Activated CD8-positive, alpha-beta T cell treated with anti-CD3 and anti-CD28 coated beads, Interleukin-2, amount 10 ng/mL, durations not matched to agents 7 days and 5 days (primary cell): ENCODE data around the gene TJP2. TPM values are rescaled to one million over a fixed set of nuclear protein-coding genes. Genes with fewer than 3 reads are reported as not detected.

Source experiments
- ATAC-seq: fragments of 150-1000 bp; cut with Tn5 transposase; one replicate; pipeline ENCODE4 v1.10.0; 2021; ENCODE audit warnings: moderate library complexity
- CTCF ChIA-PET: fragments of 350-600 bp; sonication (Branson Sonifier 250); formaldehyde crosslinking; loops from one replicate; lab custom pipeline; 2021; ENCODE audit warnings: antibody characterized with exemption; lab: Charles Lee
- POLR2A ChIA-PET: fragments of 350-600 bp; sonication (Branson Sonifier 250); formaldehyde crosslinking; loops from one replicate; lab custom pipeline; 2021; ENCODE audit warnings: antibody characterized with exemption; lab: Charles Lee
- DNase-seq: peaks from one replicate; pipeline ENCODE4 v3.0.0-alpha.2; 2020
- H3K27ac Mint-ChIP-seq: one replicate; pipeline ENCODE4 v1.8.0; 2021; ENCODE audit warnings: mild to moderate bottlenecking, mixed read lengths
- H3K27me3 Mint-ChIP-seq: one replicate; pipeline ENCODE4 v1.8.0; 2021; ENCODE audit warnings: low read depth, mixed read lengths
- H3K36me3 Mint-ChIP-seq: one replicate; pipeline ENCODE4 v1.8.0; 2021; ENCODE audit warnings: low read depth, mixed read lengths
- H3K4me1 Mint-ChIP-seq: one replicate; pipeline ENCODE4 v1.8.0; 2021; ENCODE audit warnings: low read depth, mixed read lengths
- H3K4me3 Mint-ChIP-seq: one replicate; pipeline ENCODE4 v1.8.0; 2021; ENCODE audit warnings: mild to moderate bottlenecking, mixed read lengths
- H3K9me3 Mint-ChIP-seq: one replicate; pipeline ENCODE4 v1.8.0; 2022; ENCODE audit warnings: mixed read lengths; ENCODE audit not compliant: insufficient read depth
- total RNA-seq, 2 experiments: library from RNA; stranded (reverse); gene quantifications; one replicate each; pipeline ENCODE4 v1.2.3, GENCODE V29; 2021

The TJP2 gene
- total RNA-seq, 2 experiments from 2014 or later = 6.2 to 7.0 TPM

DNA sequence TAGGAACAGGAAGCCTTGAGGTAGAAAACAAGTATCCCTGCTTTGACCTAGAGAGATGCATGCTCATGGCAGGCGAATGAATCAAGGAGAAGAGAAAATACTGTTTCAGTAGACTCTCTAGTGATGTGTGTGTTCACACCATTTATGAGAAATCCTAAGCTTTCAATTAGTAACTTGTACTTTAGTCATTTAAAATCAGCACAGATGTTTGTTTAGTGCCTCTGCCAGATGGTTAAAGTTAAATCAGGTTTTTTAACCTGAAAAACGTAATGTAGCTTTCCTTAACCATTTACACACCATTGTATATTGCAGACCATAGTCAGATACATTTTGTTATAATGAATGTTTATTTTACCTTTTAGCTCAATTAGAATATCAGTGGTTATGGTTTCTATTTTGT, 5.0 kb downstream of the TJP2 start:
- H3K27ac Mint-ChIP-seq = no peak overlapping the region
- DNase-seq = no peak
- H3K4me1 Mint-ChIP-seq = peaks cover 39% of the 10 kb centered on the region
- no peaks in the 10 kb centered on the region for H3K9me3 Mint-ChIP-seq
- CTCF ChIA-PET = interaction anchor here (0.6 to 9.4 kb wide), 6 partner anchors 11 to 144 kb away, joined by 3 to 77 read pairs (median 6); partner anchors contain the start of gene FXN
- no peaks in the 10 kb centered on the region for H3K36me3 Mint-ChIP-seq
- H3K4me3 Mint-ChIP-seq = no peak overlapping the region
- ATAC-seq = no peak
- POLR2A ChIA-PET = no interaction called here
- peaks cover 30% of the 10 kb centered on the region for H3K27me3 Mint-ChIP-seq

- Mint-ChIP-seq H3K27ac (no peak overlapping the region), H3K4me1 (peaks cover 29% of the 10 kb centered on the region), H3K27me3 (peaks cover 21% of the 10 kb centered on the region), H3K4me3 (no peak overlapping the region), H3K9me3 (no peaks in the 10 kb centered on the region), H3K36me3 (no peaks in the 10 kb centered on the region)
- CTCF ChIA-PET = interaction anchor here (0.6 to 9.4 kb wide), 5 partner anchors 12 to 145 kb away, joined by 3 to 77 read pairs (median 5); partner anchors contain the start of gene FXN
- POLR2A ChIA-PET = interaction anchor here (1.5 kb wide), 1 partner anchor 11 kb away, joined by 3 read pairs; no protein-coding TSS in a partner anchor
- DNase-seq = no peak
- no peak for ATAC-seq
Measured at GRCh38 chr9:69180200-69180599, 6.1 kb downstream of the TJP2 start.

DNA sequence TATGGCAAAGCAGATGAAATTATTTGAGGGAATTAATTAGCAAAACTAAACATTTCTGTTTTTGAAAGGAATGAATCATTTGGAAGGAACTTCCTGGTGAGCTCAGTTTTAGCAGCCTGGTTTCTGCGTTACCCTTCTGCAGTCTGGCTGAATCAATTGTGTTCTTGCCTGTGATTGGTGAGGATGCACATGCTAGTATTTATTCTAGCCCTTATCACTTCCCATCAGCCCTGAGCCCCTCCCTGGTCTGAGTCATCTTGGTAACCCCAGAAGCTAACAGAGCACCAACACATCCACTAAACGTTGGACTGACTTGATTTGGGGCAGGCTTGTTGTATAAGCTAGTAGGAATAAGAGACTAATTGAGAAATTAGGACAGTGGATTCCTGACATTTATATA, 6.6 kb downstream of the TJP2 start:
- DNase-seq (peak; percentile 44), ATAC-seq (peak; percentile 83)
- no peaks in the 10 kb centered on the region for H3K9me3 Mint-ChIP-seq
- H3K27ac Mint-ChIP-seq = peak overlapping the region; percentile 43
- no peaks in the 10 kb centered on the region for H3K36me3 Mint-ChIP-seq
- peaks cover 25% of the 10 kb centered on the region for H3K4me1 Mint-ChIP-seq
- no peak overlapping the region for H3K4me3 Mint-ChIP-seq
- POLR2A ChIA-PET = interaction anchor here (1.5 kb wide), 1 partner anchor 11 kb away, joined by 3 read pairs; no protein-coding TSS in a partner anchor
- CTCF ChIA-PET = interaction anchor here (0.6 to 9.4 kb wide), 6 partner anchors 11 to 145 kb away, joined by 3 to 77 read pairs (median 4); partner anchors contain the start of gene FXN
- H3K27me3 Mint-ChIP-seq = peaks cover 16% of the 10 kb centered on the region

DNA sequence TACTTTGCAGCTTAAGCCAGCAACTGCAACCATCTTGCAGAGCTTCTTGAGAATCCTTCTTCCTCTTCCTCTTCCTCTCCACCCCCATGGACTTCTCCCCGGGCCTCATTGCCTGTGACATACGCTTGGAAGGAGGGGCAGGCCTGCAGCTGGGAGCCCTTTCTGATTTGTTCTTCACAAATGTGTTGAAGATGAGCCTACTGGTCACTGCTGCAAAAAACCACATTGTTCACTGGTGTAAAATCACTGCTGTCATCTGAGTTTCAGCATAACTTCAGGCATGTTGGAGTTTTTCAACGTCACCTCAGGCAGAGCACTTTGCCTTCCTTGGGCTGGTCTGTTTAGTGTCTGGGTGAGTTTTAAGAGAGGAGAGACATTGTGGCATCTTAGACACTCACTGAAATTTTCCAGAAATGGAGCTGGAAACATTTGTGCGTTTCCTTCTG, 7.9 kb downstream of the TJP2 start:
- no peak overlapping the region for H3K4me3 Mint-ChIP-seq
- CTCF ChIA-PET = interaction anchor here (9.4 kb wide), 1 partner anchor 10 kb away, joined by 77 read pairs; no protein-coding TSS in a partner anchor
- no peaks in the 10 kb centered on the region for H3K9me3 Mint-ChIP-seq
- no peak overlapping the region for H3K27ac Mint-ChIP-seq
- POLR2A ChIA-PET = no interaction called here
- H3K27me3 Mint-ChIP-seq = peaks cover 9% of the 10 kb centered on the region
- ATAC-seq (no peak), DNase-seq (no peak)
- peaks cover 25% of the 10 kb centered on the region for H3K4me1 Mint-ChIP-seq
- H3K36me3 Mint-ChIP-seq = no peaks in the 10 kb centered on the region

GRCh38 chr9:69184266-69184665, 10.2 kb downstream of the TJP2 start:
- ATAC-seq (no peak), DNase-seq (no peak)
- peaks cover 16% of the 10 kb centered on the region for H3K4me1 Mint-ChIP-seq
- H3K36me3 Mint-ChIP-seq = no peaks in the 10 kb centered on the region
- ChIA-PET CTCF (interaction anchor here (1.0 kb wide), 2 partner anchors 9 to 149 kb away, joined by 3 read pairs; partner anchors contain the start of gene FXN), POLR2A (no interaction called here)
- no peak overlapping the region for H3K4me3 Mint-ChIP-seq
- H3K27me3 Mint-ChIP-seq = peaks cover 9% of the 10 kb centered on the region
- H3K27ac Mint-ChIP-seq = no peak overlapping the region
- H3K9me3 Mint-ChIP-seq = no peaks in the 10 kb centered on the region

GRCh38 chr9:69186841-69187611, 12.9 kb downstream of the TJP2 start:
- CTCF ChIA-PET = interaction anchor here (1.0 to 1.3 kb wide), 2 partner anchors 133 to 151 kb away, joined by 3 to 5 read pairs; partner anchors contain the start of gene FXN
- POLR2A ChIA-PET = interaction anchor here (0.5 kb wide), 1 partner anchor 44 kb away, joined by 3 read pairs; no protein-coding TSS in a partner anchor
- peaks cover 8% of the 10 kb centered on the region for H3K4me1 Mint-ChIP-seq
- H3K4me3 Mint-ChIP-seq = no peak overlapping the region
- no peaks in the 10 kb centered on the region for H3K36me3 Mint-ChIP-seq
- H3K27me3 Mint-ChIP-seq = peaks cover 9% of the 10 kb centered on the region
- DNase-seq (no peak), ATAC-seq (no peak)
- H3K27ac Mint-ChIP-seq = no peak overlapping the region
- H3K9me3 Mint-ChIP-seq = no peaks in the 10 kb centered on the region

GRCh38 chr9:69188975-69189374, 14.9 kb downstream of the TJP2 start:
- Mint-ChIP-seq H3K36me3 (no peaks in the 10 kb centered on the region), H3K27me3 (peaks cover 9% of the 10 kb centered on the region), H3K9me3 (no peaks in the 10 kb centered on the region), H3K4me3 (no peak overlapping the region), H3K4me1 (peaks cover 7% of the 10 kb centered on the region), H3K27ac (no peak overlapping the region)
- ChIA-PET POLR2A (no interaction called here), CTCF (no interaction called here)
- DNase-seq (no peak), ATAC-seq (no peak)

DNA sequence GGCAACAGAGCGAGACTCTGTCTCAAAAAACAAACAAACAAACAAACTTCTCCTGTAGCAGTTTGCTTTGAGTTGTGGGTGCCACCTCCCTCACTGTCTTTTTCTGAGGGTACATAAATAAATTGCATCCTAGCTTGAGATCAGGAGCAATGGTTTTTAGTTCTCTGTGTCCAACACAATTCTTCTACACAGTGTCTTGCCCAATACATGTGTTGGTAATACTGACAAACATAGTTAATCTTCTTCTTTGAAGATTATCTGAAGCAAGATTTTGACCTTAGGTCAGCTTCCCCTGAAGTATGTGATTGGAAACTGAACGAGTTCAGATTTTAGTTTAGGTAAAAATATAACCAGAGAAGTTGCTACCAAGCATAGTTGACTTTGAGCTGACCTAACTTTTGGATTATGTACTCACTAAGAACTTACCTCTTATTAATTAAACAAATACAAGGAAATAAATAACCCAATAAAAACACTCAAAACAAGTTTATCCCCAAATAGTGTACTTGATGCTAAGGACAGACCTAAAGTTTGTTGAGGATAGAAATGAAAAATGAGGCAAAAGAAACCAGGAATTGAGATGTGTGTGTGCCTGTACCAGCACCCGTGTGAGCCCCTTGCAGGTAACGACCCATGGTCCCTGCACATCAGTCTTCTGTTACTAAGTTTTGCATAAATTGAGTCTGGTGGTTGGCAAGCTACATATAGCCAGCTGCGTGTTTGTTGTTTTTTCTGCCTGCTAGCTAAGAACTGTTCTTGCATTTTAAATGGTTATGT, 16.2 kb downstream of the TJP2 start:
- CTCF ChIA-PET = interaction anchor here (3.9 to 7.0 kb wide), 2 partner anchors 11 to 137 kb away, joined by 77 to 160 read pairs; no protein-coding TSS in a partner anchor

DNA sequence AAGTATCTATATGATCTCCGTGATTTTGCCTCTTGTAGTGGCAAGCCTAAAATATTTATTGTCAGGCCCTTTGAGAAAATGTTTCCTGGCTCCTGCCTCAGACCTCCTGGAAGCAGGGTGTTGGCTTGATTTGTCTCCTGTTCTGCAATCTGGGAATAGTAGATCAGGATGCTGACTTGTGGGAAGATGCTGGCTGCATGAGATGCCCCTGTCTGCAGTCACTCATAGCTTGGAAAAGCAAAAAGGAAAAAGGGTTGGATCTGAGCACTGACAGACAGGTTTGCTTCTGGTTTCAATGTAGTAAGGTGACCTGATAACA, 16.7 kb downstream of the TJP2 start:
- no peaks in the 10 kb centered on the region for H3K9me3 Mint-ChIP-seq
- H3K4me3 Mint-ChIP-seq = no peak overlapping the region
- ChIA-PET POLR2A (no interaction called here), CTCF (interaction anchor here (3.9 to 7.0 kb wide), 3 partner anchors 12 to 137 kb away, joined by 24 to 160 read pairs (median 77); no protein-coding TSS in a partner anchor)
- no peaks in the 10 kb centered on the region for H3K36me3 Mint-ChIP-seq
- no peak overlapping the region for H3K27ac Mint-ChIP-seq
- peaks cover 7% of the 10 kb centered on the region for H3K4me1 Mint-ChIP-seq
- DNase-seq (no peak), ATAC-seq (no peak)
- peaks cover 9% of the 10 kb centered on the region for H3K27me3 Mint-ChIP-seq

More for the DNA sequence above, 16.2 kb downstream of the TJP2 start:
- POLR2A ChIA-PET = no interaction called here
- Mint-ChIP-seq H3K27me3 (peaks cover 9% of the 10 kb centered on the region), H3K36me3 (no peaks in the 10 kb centered on the region), H3K4me1 (peaks cover 7% of the 10 kb centered on the region), H3K27ac (no peak overlapping the region), H3K9me3 (no peaks in the 10 kb centered on the region), H3K4me3 (no peak overlapping the region)
- ATAC-seq (no peak), DNase-seq (no peak)

- Mint-ChIP-seq H3K27me3 (peaks cover 7% of the 10 kb centered on the region), H3K4me1 (peaks cover 7% of the 10 kb centered on the region), H3K4me3 (no peak overlapping the region), H3K9me3 (no peaks in the 10 kb centered on the region), H3K27ac (no peak overlapping the region), H3K36me3 (no peaks in the 10 kb centered on the region)
- ChIA-PET CTCF (interaction anchor here (2.3 to 7.0 kb wide), 4 partner anchors 12 to 138 kb away, joined by 12 to 160 read pairs (median 50); no protein-coding TSS in a partner anchor), POLR2A (no interaction called here)
- DNase-seq (no peak), ATAC-seq (no peak)
Measured at GRCh38 chr9:69191231-69191630, 17.2 kb downstream of the TJP2 start.

DNA sequence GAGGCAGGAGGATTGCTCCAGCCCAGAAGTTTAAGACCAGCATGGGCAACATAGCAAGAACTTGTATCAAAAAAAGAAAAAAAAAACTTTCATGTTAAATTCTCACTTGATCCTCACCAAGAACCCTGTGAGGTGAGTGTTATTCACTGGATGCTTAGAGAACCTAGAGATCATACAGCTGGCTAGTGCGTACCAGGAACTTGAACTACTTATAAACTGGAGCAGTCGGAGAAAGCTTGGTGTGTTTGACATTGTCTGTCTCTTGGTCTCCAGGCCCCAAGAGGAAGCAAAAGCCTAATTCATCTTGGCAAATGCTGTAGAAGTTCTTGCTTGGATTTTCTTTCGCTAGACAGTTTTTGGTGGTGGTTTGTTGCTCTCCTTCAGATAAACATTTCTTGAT, 18.1 kb downstream of the TJP2 start:
- POLR2A ChIA-PET = no interaction called here
- H3K27ac Mint-ChIP-seq = no peak overlapping the region
- no peak overlapping the region for H3K4me3 Mint-ChIP-seq
- DNase-seq (no peak), ATAC-seq (no peak)
- no peaks in the 10 kb centered on the region for H3K36me3 Mint-ChIP-seq
- CTCF ChIA-PET = interaction anchor here (0.6 to 7.0 kb wide), 10 partner anchors 13 to 156 kb away, joined by 3 to 160 read pairs (median 14); partner anchors contain the start of gene FXN
- H3K4me1 Mint-ChIP-seq = peaks cover 7% of the 10 kb centered on the region
- H3K9me3 Mint-ChIP-seq = no peaks in the 10 kb centered on the region
- H3K27me3 Mint-ChIP-seq = peaks cover 7% of the 10 kb centered on the region
